ENCODE results near the gene ADAMTS18.

ADAMTS18 gene

DNA sequence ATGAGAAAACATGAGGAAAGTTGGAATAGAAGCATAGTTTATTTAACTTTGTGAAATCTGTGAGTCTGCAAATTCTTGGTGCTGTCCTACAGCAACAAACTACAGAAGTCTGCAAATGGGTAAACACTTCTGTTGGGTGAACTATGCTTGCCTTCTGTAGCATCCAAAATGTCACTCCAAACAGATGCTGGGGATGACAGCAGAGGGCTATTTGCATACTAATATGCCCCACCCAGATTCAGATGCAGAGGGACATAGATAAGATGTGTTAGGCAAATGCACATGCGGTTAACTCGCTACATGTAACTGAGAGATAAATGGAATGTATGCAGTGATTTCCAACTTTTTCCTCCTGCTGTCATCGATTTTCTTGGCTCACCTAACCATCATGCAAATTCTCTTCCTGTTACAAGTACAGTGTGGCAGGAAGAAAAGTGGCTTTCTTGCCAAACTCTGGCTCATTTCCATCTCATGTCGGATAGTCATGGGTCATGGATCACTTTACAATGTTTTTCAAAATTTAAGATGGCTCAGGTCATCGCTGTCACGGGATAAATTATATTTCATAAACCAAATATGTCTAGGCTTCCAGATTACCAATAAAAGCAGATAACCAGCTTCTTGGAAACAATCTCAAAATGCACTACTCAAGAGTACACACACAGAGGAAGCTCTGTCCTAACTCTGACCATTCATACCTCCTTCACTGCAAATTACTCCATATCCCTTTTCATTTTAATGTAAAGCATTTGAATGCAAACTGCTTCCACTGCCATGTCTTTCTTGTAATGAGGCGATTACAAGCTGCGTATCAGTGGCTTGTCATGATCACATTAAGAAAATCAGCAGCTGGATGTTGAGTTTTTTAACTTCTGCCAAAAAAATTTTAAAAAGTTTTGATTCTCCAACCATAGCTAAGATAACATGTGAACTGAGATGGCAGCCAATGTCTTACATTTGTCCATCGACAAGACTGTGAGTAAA is 47.7 kb downstream of the ADAMTS18 start:
- no peak for DNase-seq

DNA sequence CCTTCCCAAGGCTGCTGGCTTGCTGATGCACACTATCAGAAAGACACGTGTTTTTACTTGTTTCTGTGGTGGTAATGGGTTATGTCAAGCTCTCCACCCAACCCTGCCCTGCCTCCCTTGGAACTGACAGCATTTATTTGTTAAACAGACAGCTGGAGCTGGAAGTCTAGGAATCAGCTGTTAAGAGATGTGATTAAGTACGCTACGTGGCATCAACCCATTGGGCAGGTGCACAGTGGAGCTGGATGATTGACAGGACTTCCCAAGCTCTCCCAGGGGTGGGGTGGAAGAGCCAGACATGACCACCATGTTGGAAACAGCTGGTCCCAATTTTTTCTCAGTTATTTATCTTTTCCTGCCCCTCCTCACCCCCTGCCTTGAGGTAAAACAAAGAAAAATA is 49.4 kb downstream of the ADAMTS18 start:
- DNase-seq = no peak

DNA sequence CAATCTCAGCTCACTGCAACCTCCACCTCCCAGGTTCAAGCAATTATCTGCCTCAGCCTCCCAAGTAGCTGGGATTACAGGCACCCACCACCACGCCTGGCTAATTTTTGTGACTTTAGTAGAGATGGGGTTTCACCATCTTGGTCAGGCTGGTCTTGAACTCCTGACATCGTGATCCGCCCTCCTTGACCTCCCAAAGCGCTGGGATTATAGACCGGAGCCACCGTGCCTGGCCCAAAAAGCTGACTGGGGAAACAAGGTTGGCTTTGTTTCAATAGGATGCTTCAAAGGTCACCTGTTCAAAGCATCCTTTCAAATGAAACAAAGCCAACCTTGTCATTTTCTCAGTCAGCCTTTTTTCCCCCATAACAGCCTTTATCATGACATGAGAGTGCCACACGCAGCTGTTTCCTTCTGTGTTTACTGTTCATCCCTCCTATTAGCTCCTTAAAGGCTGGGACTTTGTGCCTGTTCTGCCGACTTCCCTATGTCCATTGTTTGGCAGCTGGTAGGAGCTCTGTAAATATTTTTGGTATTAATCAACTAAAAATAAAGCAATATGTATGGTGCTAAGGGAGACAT is 51.1 kb downstream of the ADAMTS18 start:
- DNase-seq = no peak

DNA sequence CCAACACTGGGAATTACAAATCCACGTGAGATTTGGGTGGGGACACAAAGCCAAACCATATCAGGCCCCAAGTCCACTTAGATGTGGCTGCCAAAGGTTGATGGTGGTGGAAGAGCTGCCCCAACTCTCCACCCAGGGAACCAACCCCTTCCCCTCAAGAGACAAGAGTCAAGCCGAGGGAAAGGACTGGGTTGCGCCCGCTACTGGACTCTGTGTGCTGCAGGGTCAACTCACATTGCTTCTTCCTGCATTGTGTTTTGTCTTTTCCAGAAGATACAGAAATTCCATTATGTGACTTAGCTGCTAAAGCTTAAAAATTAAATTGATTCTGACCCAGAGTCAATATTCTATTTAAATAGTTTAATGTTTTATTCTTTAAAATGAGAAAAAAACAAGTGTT is 58.5 kb downstream of the ADAMTS18 start:
- no peak for DNase-seq

DNA sequence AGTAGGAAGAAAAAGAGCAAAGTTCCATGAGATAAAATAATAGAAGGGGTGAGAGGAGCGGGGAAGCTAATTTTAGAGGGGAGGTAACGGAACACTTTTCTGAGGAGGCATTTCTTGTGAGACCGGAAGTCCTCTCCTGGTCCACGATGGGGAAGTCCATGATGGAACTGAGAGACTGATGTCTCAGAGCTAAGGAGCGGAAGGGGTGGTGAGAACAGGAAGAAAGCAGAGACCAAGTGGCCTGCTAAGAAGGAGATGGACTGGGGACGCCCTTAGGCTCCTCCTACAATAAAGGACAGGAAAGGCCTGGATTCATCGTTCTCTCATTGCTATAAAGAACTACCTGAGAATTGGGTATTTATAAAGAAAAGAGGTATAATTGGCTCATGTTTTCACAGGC is 59.4 kb downstream of the ADAMTS18 start:
- no peak for DNase-seq

DNA sequence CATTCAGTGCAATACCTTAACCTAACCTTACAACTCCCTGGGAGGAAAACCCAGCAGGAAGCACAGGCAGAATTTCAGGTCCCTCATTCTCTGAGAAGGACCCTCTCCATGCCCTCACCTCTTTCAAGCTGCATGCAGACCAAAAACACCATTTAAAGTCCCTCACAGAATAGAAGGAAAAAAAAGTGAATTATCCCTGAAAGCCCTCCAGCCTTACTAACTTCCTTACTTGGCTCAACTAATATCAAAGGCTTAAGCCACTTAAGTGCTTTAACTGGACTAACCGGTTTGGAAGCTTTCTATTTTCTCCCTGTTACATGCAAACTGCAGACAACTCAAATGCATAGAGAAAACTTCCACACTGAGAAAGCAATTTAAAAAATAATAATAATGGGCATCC is 60.5 kb downstream of the ADAMTS18 start:
- DNase-seq = no peak

DNA sequence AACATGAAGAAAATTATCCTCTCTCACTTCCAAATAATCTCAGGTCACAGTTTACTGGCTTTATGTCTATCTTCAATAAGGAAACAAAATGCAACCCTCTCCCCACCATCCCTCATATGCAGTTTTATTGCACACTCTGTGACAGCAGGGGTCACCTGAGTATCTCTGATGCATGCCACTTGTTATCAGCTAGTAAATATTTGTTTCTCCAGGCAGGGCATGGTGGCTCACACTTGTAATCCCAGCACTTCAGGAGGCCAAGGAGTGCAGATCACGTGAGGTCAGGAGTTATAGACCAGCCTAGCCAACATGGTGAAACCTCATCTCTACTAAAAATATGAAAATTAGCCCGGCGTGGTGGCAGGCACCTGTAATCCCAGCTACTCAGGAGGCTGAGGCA is 61.1 kb downstream of the ADAMTS18 start:
- DNase-seq = no peak

DNA sequence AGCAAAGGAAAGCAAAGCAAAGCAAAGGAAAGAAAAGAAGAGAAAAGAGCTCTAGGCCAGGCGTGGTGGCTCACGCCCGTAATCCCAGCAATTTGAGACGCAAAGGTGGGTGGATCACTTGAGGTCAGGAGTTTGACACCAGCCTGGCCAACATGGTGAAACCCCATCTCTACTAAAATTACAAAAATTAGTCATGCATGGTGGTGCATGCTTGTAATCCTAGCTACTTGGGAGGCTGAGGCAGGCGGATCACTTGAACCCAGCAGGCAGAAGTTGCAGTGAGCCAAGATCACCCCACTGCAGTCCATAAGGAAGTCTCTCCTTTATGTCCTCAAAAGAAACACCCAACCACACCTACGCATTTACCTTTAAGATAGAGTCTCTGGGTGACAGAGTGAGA is 70.1 kb downstream of the ADAMTS18 start:
- no peak for DNase-seq

DNA sequence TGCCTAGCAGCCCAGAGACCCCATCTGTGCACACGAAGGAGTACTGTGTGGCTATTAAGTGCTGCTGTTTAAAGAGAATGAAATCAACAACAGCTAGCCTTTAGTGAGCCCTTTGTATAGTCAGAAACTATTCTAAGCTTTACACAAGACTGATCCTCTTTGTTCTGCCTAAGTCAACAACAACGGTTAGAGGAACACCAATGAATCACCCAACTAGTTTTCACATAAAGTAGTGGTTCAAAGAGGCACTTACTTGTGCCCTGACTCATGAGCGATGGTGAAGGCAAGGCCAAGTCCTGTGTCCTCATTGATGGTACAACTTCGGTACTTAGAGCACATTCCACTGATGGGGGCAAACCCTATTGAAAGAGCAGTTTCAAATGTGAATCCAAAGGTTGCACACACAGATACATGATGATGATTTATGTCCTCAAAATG is 75.8 kb downstream of the ADAMTS18 start:
- DNase-seq = no peak

DNA sequence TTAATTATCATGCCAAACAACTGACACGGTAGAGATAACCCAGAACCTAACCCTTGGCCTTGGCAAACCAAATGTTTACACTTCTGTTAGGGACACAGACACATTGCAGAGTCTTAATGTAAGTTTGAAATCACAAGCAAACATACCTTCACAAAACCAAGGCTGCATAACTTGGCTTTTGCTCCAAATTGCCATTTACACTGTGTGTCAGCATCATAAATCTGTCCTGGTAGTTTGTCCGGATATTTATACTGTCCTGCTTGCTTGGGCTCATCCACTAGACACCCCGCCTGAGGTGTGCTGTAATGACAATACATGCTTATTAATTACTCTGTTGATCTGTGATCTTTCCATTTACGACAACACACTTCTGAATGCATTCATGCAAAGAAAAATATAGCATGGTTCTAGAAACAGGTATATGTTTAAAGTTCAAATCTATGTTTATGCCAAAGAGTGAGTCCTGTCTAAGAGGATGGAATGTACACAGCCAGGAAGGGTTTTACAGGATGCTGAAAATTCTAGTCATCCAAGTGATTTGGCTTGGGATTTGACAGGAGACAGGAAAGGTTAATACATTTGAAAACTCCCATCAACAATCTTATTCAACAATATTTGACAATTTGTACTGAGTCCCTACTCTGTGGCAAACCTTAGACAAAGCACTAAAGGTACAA is 81.1 kb downstream of the ADAMTS18 start:
- DNase-seq = no peak

DNA sequence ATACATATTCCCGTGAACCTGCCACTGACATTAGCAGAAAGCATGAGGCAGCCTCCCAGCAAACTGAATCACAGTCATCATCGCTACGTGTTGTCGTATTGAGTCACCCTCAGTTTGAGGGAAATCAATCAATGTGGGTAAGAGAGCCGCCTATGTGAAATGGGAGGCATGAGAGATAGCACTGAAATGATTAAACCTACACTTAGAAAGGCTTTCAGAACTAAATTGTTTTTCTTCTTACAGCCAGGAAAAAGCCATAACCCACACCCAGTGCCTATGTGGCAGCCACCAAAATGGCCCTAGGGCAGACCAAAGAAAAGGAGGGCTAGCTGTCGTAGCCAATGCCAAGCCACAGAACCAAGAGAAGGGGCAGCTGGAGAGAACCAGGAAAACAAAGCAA is 90.5 kb downstream of the ADAMTS18 start:
- no peak for DNase-seq

DNA sequence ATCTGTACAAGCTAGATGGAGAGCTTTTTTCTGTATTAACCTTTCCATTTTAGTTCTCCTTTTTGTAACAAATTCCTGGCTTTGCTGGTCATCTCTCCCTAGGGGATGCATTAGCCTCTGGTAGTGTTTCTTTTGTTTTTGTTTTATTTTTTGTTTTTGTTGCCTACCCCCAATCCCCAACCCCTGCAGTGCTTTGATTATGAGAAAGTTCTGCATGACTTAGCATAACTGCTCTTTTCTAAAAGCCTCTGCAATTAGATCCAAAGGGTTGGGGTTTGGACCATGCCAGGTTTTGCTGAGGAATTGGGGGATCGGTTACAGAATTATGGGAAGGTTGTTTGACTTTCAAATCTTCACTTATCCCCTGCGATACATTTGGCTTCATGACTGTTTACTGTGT is 98.2 kb downstream of the ADAMTS18 start:
- DNase-seq = no peak

DNA sequence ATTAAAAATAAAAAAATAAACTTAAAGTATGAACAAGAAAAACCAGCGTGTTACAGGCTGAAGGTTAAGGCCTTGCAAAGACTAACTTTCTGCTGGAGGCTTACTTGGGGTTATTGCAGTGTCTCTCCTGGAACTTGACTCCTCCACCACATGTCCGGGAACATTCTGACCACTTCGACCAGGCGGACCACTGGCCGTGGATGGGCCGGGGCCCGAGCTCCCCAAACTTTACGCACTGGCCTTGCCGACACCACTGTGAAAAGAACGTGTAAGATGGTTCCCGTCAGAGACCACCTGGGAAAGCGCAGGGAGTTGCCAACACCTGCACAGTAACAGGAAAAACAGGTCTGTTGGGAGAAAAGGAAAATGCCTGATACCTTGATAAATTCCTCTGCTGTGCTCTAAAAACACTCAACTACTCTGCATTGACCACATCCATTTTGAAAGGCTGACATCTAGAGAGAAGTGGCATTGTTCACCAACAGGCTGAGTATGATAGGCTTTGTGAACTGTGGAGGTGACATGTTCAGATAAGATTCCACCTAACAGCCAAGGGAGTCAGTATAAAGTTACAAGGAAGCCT is 99.1 kb downstream of the ADAMTS18 start:
- DNase-seq = no peak

DNA sequence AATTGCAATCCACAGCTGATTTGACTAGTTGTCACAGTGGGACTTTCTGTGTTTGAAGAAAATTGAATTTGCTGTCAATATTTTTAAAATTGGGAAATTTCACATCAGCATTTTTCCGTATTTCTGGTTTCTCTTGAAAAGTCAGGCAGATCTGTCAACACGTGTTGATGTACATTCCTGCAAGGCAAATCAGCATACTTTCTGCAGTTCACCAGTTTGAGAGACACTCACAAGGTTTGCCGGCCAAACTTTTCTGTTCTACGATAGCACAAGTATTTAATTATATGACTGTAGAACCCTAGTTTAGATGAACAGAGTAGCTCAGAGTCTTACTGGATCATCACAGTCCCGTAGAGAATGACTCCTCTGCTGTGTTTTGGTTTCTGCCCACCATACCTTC is 102.0 kb downstream of the ADAMTS18 start:
- no peak for DNase-seq

DNA sequence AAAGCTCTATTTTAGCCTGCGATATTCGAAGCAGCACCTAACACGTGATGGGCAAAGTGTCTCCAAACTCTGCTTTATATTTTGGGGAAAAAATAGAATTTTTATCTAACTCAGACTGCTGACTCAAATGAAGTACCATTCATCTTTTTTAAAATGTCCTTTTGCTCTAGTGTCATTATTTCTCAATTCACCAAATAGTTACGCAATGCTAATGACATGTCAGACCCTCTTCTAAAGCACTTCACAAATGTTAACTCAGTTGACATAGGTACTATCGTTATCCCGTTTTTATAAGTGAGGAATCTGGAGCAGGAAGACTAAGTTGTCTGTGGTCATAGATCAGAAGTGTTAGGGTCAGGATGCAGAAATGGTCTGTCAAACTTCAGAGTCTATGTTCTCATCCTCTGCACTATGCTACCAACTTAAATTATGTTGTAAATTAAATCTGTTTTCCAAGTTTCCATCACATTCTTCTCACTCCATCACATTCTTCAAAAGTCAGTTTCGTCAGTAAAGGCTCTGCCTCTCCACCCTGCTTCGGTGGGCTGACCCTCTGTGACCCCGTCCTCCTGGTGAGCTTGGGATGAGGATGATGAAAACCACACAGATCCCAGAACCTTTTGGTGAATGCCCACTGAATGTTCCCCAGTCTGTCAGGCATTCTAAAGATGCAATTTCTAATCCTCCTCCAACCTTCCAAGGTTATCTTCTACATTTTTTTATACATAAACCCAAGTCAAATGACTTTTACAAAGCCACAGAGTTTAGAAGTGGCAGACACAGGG is 102.8 kb downstream of the ADAMTS18 start:
- no peak for DNase-seq

DNA sequence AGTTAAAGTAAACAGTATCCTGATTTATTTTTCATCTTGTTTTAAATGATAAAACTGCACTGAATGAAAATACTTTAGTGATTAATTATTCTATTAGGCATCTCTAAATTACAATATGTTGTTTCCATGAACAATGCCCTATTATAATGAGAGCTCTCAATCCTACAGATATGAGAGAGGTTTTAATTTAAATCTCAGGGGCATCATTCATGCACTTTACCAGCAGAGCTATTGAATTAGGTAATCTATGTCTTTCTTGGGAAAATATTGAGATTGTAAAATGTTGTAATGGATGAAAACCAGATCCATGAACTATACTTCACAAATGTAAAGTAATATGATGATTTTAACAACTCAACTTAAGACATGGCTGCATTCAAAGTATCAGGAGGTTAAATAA is 103.8 kb downstream of the ADAMTS18 start:
- DNase-seq = no peak

DNA sequence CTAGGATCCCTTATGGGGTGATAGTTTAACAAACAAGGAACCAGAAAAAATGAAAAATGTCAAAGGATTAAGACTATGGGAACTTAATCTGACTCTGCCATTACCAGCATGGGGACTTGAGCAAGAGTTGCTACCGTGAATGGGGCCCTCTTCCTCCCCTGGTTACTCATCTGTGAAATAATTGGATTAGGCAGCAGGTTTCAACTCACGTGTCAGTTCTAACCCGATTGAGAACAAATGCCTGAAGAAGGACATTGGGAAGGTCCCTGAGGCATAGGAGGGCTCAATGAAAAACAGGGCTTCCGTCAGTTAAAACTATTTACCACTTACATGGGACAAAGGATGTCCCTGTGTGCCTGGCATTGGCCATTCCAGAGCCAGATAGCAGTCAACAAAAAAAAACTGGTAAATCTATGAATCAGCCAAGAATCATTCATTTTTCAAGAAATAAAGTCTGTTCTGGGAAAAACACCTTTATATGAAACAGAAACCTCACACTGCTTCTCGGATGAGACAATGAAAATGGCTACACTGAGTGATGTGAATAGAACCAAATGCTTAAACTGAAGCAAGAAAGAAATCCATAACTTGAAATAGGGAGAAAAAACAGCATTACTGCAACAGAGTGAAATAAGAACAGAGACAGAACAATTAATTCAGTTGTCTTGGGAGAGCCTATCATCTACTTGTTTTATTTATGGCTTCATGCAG is 104.3 kb downstream of the ADAMTS18 start:
- DNase-seq = no peak

DNA sequence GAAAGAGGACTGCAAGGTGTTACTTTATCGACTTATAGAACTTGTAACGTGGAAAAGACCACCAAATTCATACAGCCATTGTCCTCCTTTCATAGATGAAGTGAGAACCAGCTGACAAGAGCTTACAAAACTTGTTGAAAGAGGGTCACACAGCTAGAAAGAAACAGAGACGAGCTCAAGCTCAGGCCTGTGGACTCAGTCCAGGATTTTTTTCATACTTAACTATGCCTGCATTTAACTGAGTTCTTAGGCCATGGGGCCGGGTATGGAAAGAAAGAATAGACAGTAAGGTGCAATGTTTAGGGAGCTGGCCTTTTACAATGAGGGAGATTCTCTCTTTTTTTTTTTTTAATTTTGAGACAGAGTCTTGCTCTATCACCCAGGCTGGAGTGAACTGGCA is 106.1 kb downstream of the ADAMTS18 start:
- no peak for DNase-seq

DNA sequence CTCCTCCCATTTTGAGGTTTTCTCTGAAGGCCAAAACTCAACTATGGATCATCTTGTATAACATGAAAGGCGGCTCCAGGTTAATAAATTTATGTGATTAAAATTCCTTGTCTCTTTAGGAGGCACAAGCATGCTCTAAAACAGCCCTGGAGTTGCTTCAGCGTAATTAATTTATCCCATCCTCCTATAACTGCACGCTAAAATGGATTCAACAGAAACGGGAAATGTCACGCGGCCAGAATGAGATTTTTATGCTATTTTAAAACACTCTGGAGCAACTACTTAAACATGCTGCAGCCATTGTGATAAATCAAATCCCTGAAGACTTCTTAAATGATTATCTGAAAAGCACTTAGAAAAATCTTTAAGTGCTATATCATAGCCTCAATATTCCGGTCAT is 106.6 kb downstream of the ADAMTS18 start:
- DNase-seq = no peak

DNA sequence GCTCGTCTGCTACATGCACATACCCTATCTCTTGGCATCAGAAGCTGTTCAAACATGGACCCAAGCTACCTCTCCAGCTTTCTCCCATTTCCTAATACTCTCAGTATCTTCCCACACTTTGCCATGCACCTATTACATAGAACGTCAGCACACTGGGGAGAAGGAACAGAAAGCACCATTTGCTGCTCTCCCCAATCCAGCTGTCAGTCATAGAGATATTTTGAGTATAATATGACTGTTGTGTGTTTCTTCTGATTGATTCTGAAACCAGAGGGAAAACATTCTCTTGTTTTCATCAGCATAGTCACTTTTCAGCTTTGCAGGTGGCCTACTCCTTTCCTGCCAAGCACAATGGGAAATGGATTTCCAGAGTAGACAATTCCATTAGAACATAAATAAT is 107.1 kb downstream of the ADAMTS18 start:
- no peak for DNase-seq

DNA sequence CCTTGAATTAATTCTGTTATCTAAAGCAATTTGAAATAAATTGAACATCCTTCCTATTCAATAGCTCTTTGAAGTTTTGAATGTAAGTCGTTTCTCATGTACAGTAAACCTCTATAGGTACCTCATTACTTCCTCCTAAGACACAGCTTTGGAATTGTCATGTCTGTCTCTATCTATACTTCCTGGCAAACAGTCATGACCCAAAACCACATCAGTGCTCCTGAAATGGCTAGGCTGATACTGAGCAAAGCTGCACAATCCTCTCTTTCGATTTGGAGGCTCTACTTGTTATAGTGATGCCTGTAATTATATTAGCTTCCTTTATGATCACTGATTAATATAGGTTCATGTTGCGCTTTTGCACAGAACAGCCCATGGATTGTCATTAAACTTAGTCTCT is 110.1 kb downstream of the ADAMTS18 start:
- no peak for DNase-seq

DNA sequence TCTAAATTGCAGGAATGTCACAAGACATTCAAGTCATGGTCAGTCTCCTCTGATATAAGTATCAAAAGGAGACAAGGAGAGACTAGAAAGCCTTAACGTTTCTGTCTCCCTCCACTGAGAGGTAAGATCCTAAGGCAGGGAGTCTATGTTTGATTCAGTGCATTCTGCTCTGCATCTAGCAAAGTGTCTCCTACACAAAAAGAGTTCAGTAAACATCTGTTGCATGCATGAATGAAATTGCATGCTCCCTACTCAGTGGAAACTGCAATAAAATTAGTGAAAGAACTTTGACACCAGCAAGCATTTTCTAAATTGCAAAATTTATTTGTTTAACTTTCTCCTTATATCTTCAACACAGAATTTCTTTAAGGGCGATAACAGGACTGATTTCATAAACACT is 111.1 kb downstream of the ADAMTS18 start:
- no peak for DNase-seq
